HG03558 (cell line): Measurements from ENCODE around the gene PCLAF.
"Not testable (repeated sequence)": the region's sequence is repeated elsewhere in the genome, so short reads cannot be mapped to it uniquely, and the experiment has no call there.

Source experiments
- ATAC-seq: cut with Tn5 transposase; IDR thresholded peaks from one replicate; pipeline ENCODE4 v1.9.1; 2021; ENCODE audit warnings: moderate number of reproducible peaks; ENCODE audit not compliant: unreplicated experiment; ENCODE audit errors: extremely low read depth

The PCLAF gene

GRCh38 chr15:64371383-64371782, 9.9 kb downstream of the PCLAF start:
- not testable (repeated sequence) for ATAC-seq

- no peak for ATAC-seq
Observed at GRCh38 chr15:64369078-64369607, 12.1 kb downstream of the PCLAF start.

GRCh38 chr15:64361259-64361658, 20.0 kb downstream of the PCLAF start:
- ATAC-seq = no peak

GRCh38 chr15:64356710-64357040, 24.6 kb downstream of the PCLAF start:
- no peak for ATAC-seq

- ATAC-seq = peak; percentile 76
Observed at GRCh38 chr15:64355944-64356709, 25.1 kb downstream of the PCLAF start, which contains the start of gene CSNK1G1. Gene CSNK1G1, minus strand, starts transcription at chr15:64356173. Its CDS starts 55,674 bp downstream, at chr15:64300499.

GRCh38 chr15:64355348-64355943, 25.8 kb downstream of the PCLAF start:
- no peak for ATAC-seq

GRCh38 chr15:64354688-64355344, 26.4 kb downstream of the PCLAF start:
- no peak for ATAC-seq

- ATAC-seq = no peak
Observed at GRCh38 chr15:64351265-64351664, 30.0 kb downstream of the PCLAF start.

GRCh38 chr15:64349375-64349774, 31.9 kb downstream of the PCLAF start:
- no peak for ATAC-seq

GRCh38 chr15:64348455-64348854, 32.8 kb downstream of the PCLAF start:
- no peak for ATAC-seq

GRCh38 chr15:64346242-64346641, 35.0 kb downstream of the PCLAF start:
- ATAC-seq = not testable (repeated sequence)

GRCh38 chr15:64344651-64345294, 36.5 kb downstream of the PCLAF start:
- no peak for ATAC-seq

- ATAC-seq = no peak
Observed at GRCh38 chr15:64343841-64344240, 37.4 kb downstream of the PCLAF start.

- ATAC-seq = no peak
Observed at GRCh38 chr15:64343222-64343621, 38.0 kb downstream of the PCLAF start.

GRCh38 chr15:64341961-64342360, 39.3 kb downstream of the PCLAF start:
- ATAC-seq = no peak

- ATAC-seq = no peak
Observed at GRCh38 chr15:64340355-64340754, 40.9 kb downstream of the PCLAF start.

GRCh38 chr15:64337761-64338160, 43.5 kb downstream of the PCLAF start:
- no peak for ATAC-seq

- ATAC-seq = no peak
Observed at GRCh38 chr15:64333986-64334929, 47.0 kb downstream of the PCLAF start.

- no peak for ATAC-seq
Observed at GRCh38 chr15:64333516-64333915, 47.7 kb downstream of the PCLAF start.

GRCh38 chr15:64331668-64332067, 49.6 kb downstream of the PCLAF start:
- not testable (repeated sequence) for ATAC-seq
